ENCODE measurements around the gene IFFO2. TPM values are rescaled to one million over a fixed set of nuclear protein-coding genes. Genes with fewer than 3 reads are reported as not detected.

Gene IFFO2
- total and polyA plus RNA-seq, 2 donors (not counting 3 experiments of a cell fraction or from before 2014, with no cell fraction given) = 31.1 to 31.3 TPM

- ChIA-PET CTCF (interaction anchor here (1.6 to 8.4 kb wide), 5 partner anchors 14 to 44 kb away, joined by 3 to 135 read pairs (median 26); no protein-coding TSS in a partner anchor), POLR2A (no interaction called here)
- DNase-seq (ENCODE audit: low read depth, low spot score) (no peak), FAIRE-seq (no peak)
- intact Hi-C loops (cut with micrococcal nuclease) (no loop called here), dilution Hi-C loops (cut with MboI; ENCODE audit: extremely low pct_ligation_motif_present, low sequenced_read_pairs) (no loop called here)
- H3K79me2 ChIP-seq (ENCODE audit: control insufficient read depth, insufficient read depth, low read length) = peaks cover 75% of the 10 kb centered on the region
- H3K9me1 ChIP-seq (replicated peaks; ENCODE audit: control insufficient read depth, extremely low read depth, insufficient read depth, low read length) = no peaks in the 10 kb centered on the region
- BruUV-seq (replicated peaks) = no TSS peak
- no peak for TF ChIP-seq POLR2AphosphoS5 (IDR thresholded peaks at IDR 0.05; ENCODE audit: insufficient read depth, low read depth, low read length)
- TF ChIP-seq CTCF (IDR thresholded peaks at IDR 0.05; ENCODE audit: extremely low read depth in 1 of 2, insufficient read depth in 1 of 2, low read depth in 1 of 2, low read length in 2 of 2) = no peak
- TF ChIP-seq FOS (IDR thresholded peaks at IDR 0.05; ENCODE audit: borderline replicate concordance, insufficient read depth, low read length) = no peak
- no peak for TF ChIP-seq EZH2 (IDR thresholded peaks at IDR 0.05; ENCODE audit: borderline replicate concordance, low read depth, low read length, severe bottlenecking)
- no peak for TF ChIP-seq POLR2A (IDR thresholded peaks at IDR 0.05; ENCODE audit: low read depth, low read length)
- no peak for TF ChIP-seq JUN (IDR thresholded peaks at IDR 0.05; ENCODE audit: borderline replicate concordance, insufficient read depth, insufficient read length, low read depth)
- TF ChIP-seq MAX (IDR thresholded peaks at IDR 0.05; ENCODE audit: insufficient read depth, insufficient read length) = no peak
- no peak for TF ChIP-seq GATA2 (IDR thresholded peaks at IDR 0.05; ENCODE audit: insufficient read depth, insufficient read length, low read depth, low read length)
- no peak for TF ChIP-seq MYC (IDR thresholded peaks at IDR 0.05; ENCODE audit: low read depth, low read length)
- no peaks in the 10 kb centered on the region for H3K36me3 ChIP-seq (ENCODE audit: control insufficient read depth in 2 of 2, extremely low read depth in 1 of 2, insufficient read depth in 2 of 2, low read length in 2 of 2)
- H3K4me3 ChIP-seq (replicated peaks in 1 of 3; ENCODE audit: insufficient read depth in 1 of 3, low read depth in 1 of 3, low read length in 3 of 3) = no peak overlapping the region
- H4K20me1 ChIP-seq (replicated peaks; ENCODE audit: control insufficient read depth, extremely low read depth, insufficient read depth, low read length) = no peaks in the 10 kb centered on the region
- H3K4me1 ChIP-seq (ENCODE audit: control insufficient read depth, extremely low read depth, insufficient read depth, low read length) = peaks cover 43% of the 10 kb centered on the region
- no peaks in the 10 kb centered on the region for H3K9me3 ChIP-seq (replicated peaks; ENCODE audit: control insufficient read depth, insufficient read depth, low read length)
- H3K27ac ChIP-seq (ENCODE audit: insufficient read depth, low read depth, low read length) = no peak overlapping the region
- no peak overlapping the region for H3K9ac ChIP-seq (replicated peaks; ENCODE audit: extremely low read depth, insufficient read depth, low read length)
- no peak overlapping the region for H2AFZ ChIP-seq (ENCODE audit: low read depth, low read length)
- no peak overlapping the region for H3K4me2 ChIP-seq (ENCODE audit: insufficient read depth, low read length)
- H3K27me3 ChIP-seq (ENCODE audit: control insufficient read depth in 2 of 2, insufficient read depth in 2 of 2, low read length in 2 of 2) = no peaks in the 10 kb centered on the region
Measured at GRCh38 chr1:18928985-18929384, 27.5 kb downstream of the IFFO2 start.
